Natural killer cell (primary cell): ENCODE measurements around the gene HOXA1. TPM values are rescaled to one million over a fixed set of nuclear protein-coding genes. Genes with fewer than 3 reads are reported as not detected.

Experiments
- ATAC-seq, 3 donors: fragments of 150-1000 bp in 2 of 3; fragments of 200-7000 bp in 1 of 3; cut with Tn5 transposase; 1 replicate in 1 of 3; 2 replicates in 2 of 3; pipeline ENCODE4 v1.10.0; 2021; ENCODE audit warnings: mild to moderate bottlenecking in 2 of 3, moderate library complexity in 2 of 3
- DNase-seq, 2 donors: peaks; one replicate each; pipeline versions ENCODE4 v3.0.0 to v3.0.0-alpha.2; 2013 to 2021; ENCODE audit warnings: mixed read lengths in 1 of 2
- H3K27ac ChIP-seq: one replicate; pipeline ENCODE4 v1.5.1; 2013; ENCODE audit warnings: mild to moderate bottlenecking, low read length
- H3K27me3 ChIP-seq: one replicate; pipeline ENCODE4 v1.6.1; 2013; ENCODE audit warnings: low read length; ENCODE audit not compliant: control insufficient read depth, insufficient read depth
- H3K36me3 ChIP-seq: one replicate; pipeline ENCODE4 v1.6.1; 2013; ENCODE audit warnings: low read length; ENCODE audit not compliant: control insufficient read depth, insufficient read depth
- H3K4me1 ChIP-seq: one replicate; pipeline ENCODE4 v1.6.1; 2013; ENCODE audit warnings: low read length; ENCODE audit not compliant: control insufficient read depth, insufficient read depth
- H3K4me3 ChIP-seq: one replicate; pipeline ENCODE4 v1.5.1; 2013; ENCODE audit warnings: low read length
- H3K9me3 ChIP-seq: one replicate; pipeline ENCODE4 v1.6.1; 2013; ENCODE audit warnings: low read length; ENCODE audit not compliant: control insufficient read depth, insufficient read depth
- H3K27ac Mint-ChIP-seq, 2 donors: one replicate each; pipeline ENCODE4 v1.8.0; 2022; ENCODE audit warnings: mild to moderate bottlenecking in 2 of 2, mixed read lengths in 2 of 2, moderate library complexity in 1 of 2
- H3K27me3 Mint-ChIP-seq, 2 donors: one replicate each; pipeline ENCODE4 v1.8.0; 2022; ENCODE audit warnings: low read depth in 2 of 2, mixed read lengths in 2 of 2
- H3K36me3 Mint-ChIP-seq: one replicate; pipeline ENCODE4 v1.8.0; 2022; ENCODE audit warnings: mixed read lengths
- H3K4me1 Mint-ChIP-seq, 2 donors: one replicate each; pipeline ENCODE4 v1.8.0; 2022; ENCODE audit warnings: mixed read lengths in 2 of 2
- H3K4me3 Mint-ChIP-seq: one replicate; pipeline ENCODE4 v1.8.0; 2022; ENCODE audit warnings: mild to moderate bottlenecking, moderate library complexity, mixed read lengths
- H3K9me3 Mint-ChIP-seq, 2 donors: one replicate each; pipeline ENCODE4 v1.8.0; 2022; ENCODE audit warnings: mixed read lengths in 2 of 2
- CTCF ChIP-seq: fragments of 200-600 bp; IDR thresholded peaks from one replicate; pipeline ENCODE4 v1.8.0; 2022; ENCODE audit warnings: antibody characterized with exemption
- WGBS: methylation state at CpG from one replicate; pipeline ENCODE4 v1.1.7; 2013; ENCODE audit warnings: missing lambda C conversion rate; ENCODE audit not compliant: insufficient coverage; 5-methylcytosine and 5-hydroxymethylcytosine counted together
- intact Hi-C: fragments of 100-400 bp; cut with micrococcal nuclease; formaldehyde crosslinking; loops from one replicate; pipeline ENCODE4 v1.14.2; 2022
- total RNA-seq, 4 donors: library from RNA; stranded (reverse); fragments of 120-200 nt in 1 of 4; gene quantifications; one replicate each; pipeline versions ENCODE4 v1.2.3 to v1.2.4, GENCODE V29; 2013 to 2022

The HOXA1 gene
- total RNA-seq, 3 donors from 2014 or later (not counting 1 experiment from before 2014, with no cell fraction given) = 0.64 to 1.3 (median 1.1) TPM

GRCh38 chr7:27105301-27106031 lies 9.7 kb upstream of the HOXA1 start:
- H3K36me3 ChIP-seq = no peaks in the 10 kb centered on the region
- intact Hi-C loops = no loop called here
- H3K4me3 ChIP-seq = no peak overlapping the region
- DNase-seq = no peak
- peaks cover 19% of the 10 kb centered on the region for H3K36me3 Mint-ChIP-seq
- ATAC-seq = no peak
- H3K4me1 ChIP-seq = peaks cover 12% of the 10 kb centered on the region
- H3K27ac ChIP-seq = no peak overlapping the region
- WGBS = 91% methylated on average over 11 of the region's 13 CpGs
- peaks cover 25% of the 10 kb centered on the region for H3K27me3 ChIP-seq
- H3K4me1 Mint-ChIP-seq = peaks cover 17 to 21% of the 10 kb centered on the region in 2 donors
- no peak for TF ChIP-seq CTCF
- H3K9me3 Mint-ChIP-seq = no peaks in the 10 kb centered on the region
- H3K27ac Mint-ChIP-seq = no peak overlapping the region
- H3K4me3 Mint-ChIP-seq = no peak overlapping the region
- peaks cover 41 to 50% of the 10 kb centered on the region in 2 donors for H3K27me3 Mint-ChIP-seq
- no peaks in the 10 kb centered on the region for H3K9me3 ChIP-seq

GRCh38 chr7:27104341-27105058 lies 8.7 kb upstream of the HOXA1 start:
- H3K27me3 Mint-ChIP-seq = peaks cover 41 to 60% of the 10 kb centered on the region in 2 donors

GRCh38 chr7:27103489-27104226 lies 7.9 kb upstream of the HOXA1 start:
- Mint-ChIP-seq H3K36me3 (peaks cover 36% of the 10 kb centered on the region), H3K4me3 (no peak overlapping the region), H3K27me3 (peaks cover 48 to 68% of the 10 kb centered on the region in 2 donors), H3K27ac (no peak overlapping the region), H3K4me1 (peaks cover 27 to 32% of the 10 kb centered on the region in 2 donors), H3K9me3 (no peaks in the 10 kb centered on the region)
- Histone ChIP-seq H3K27me3 (peaks cover 29% of the 10 kb centered on the region), H3K4me3 (no peak overlapping the region), H3K9me3 (no peaks in the 10 kb centered on the region), H3K4me1 (peaks cover 16% of the 10 kb centered on the region), H3K27ac (no peak overlapping the region), H3K36me3 (peaks cover 3% of the 10 kb centered on the region)
- no peak for TF ChIP-seq CTCF
- WGBS = 62% methylated on average over 32 of the region's 35 CpGs
- ATAC-seq (no peak), DNase-seq (no peak)
- intact Hi-C loops = no loop called here

More at GRCh38 chr7:27104341-27105058, 8.7 kb upstream of the HOXA1 start:
- Histone ChIP-seq H3K9me3 (no peaks in the 10 kb centered on the region), H3K27ac (no peak overlapping the region), H3K27me3 (peaks cover 25% of the 10 kb centered on the region), H3K4me1 (peaks cover 12% of the 10 kb centered on the region), H3K4me3 (no peak overlapping the region), H3K36me3 (no peaks in the 10 kb centered on the region)
- no peak for TF ChIP-seq CTCF
- Mint-ChIP-seq H3K4me3 (no peak overlapping the region), H3K27ac (no peak overlapping the region), H3K9me3 (no peaks in the 10 kb centered on the region), H3K4me1 (peaks cover 20 to 25% of the 10 kb centered on the region in 2 donors), H3K36me3 (peaks cover 28% of the 10 kb centered on the region)
- ATAC-seq = no peak
- WGBS = 91% methylated on average over 12 of the region's 13 CpGs
- DNase-seq = no peak
- intact Hi-C loops = no loop called here
